ENCODE measurements around the gene P2RX6.

DNA sequence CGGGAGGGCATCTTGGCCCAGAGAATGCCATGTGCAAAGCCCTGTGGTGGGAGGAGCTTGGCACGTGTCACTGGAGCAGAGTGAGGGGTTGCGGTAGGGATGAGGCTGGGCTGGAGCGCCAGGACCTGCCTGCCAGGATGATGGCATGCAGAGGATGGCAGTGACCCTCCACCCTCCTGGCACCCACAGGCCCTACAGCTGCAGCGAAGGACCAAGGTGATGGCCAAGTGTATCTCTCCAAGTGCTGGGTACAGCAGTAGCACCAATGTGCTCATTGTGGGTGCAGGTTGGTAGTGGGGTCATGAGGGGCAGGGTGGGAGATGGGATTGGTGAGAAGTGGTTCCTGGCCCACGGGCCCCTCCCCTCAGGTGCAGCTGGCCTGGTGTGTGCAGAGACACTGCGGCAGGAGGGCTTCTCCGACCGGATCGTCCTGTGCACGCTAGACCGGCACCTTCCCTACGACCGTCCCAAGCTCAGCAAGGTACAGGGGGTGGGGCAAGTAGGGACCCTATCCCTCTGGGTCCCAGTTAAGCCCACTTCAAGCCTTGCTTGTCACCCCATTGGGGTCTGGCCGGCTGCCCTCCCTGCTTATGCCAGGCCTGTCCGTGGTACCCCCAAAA lies 40.5 kb upstream of the P2RX6 start:
- TF ChIP-seq ARNT (IDR thresholded peaks at IDR 0.05) (no peak), ZNF384 (IDR thresholded peaks at IDR 0.05) (no peak), SP1 (IDR thresholded peaks at IDR 0.05) (no peak), CTBP1 (IDR thresholded peaks at IDR 0.05; ENCODE audit: borderline replicate concordance) (no peak), BHLHE40 (IDR thresholded peaks at IDR 0.05; ENCODE audit: borderline replicate concordance) (no peak), PKNOX1 (IDR thresholded peaks at IDR 0.05) (no peak), FOXK2 (IDR thresholded peaks at IDR 0.05) (no peak), TARDBP (IDR thresholded peaks at IDR 0.05) (no peak), SUZ12 (IDR thresholded peaks at IDR 0.05) (no peak), ELF4 (IDR thresholded peaks at IDR 0.05) (no peak)
